Spinal cord (tissue), 10 donors: ENCODE measurements around the gene NUP153. TPM values are rescaled to one million over a fixed set of nuclear protein-coding genes. Genes with fewer than 3 reads are reported as not detected.

Experiments used
- DNase-seq, 6 donors: peaks; one replicate each; pipeline versions ENCODE4 v3.0.0 to v3.0.0-alpha.2; 2013 to 2015; ENCODE audit warnings: low spot score in 6 of 6, low read depth in 4 of 6
- H3K27ac ChIP-seq: one replicate; pipeline ENCODE4 v1.5.1; 2013; ENCODE audit warnings: low read depth, low read length, control low read depth
- H3K27me3 ChIP-seq: one replicate; pipeline ENCODE4 v1.6.1; 2013; ENCODE audit warnings: low read length; ENCODE audit not compliant: control insufficient read depth, insufficient read depth
- H3K36me3 ChIP-seq: one replicate; pipeline ENCODE4 v1.6.1; 2013; ENCODE audit warnings: low read length; ENCODE audit not compliant: control insufficient read depth, insufficient read depth
- H3K4me1 ChIP-seq: one replicate; pipeline ENCODE4 v1.6.1; 2013; ENCODE audit warnings: low read length; ENCODE audit not compliant: control insufficient read depth, insufficient read depth
- H3K4me3 ChIP-seq: one replicate; pipeline ENCODE4 v1.5.1; 2013; ENCODE audit warnings: low read depth, low read length, control low read depth
- H3K9me3 ChIP-seq: one replicate; pipeline ENCODE4 v1.6.1; 2013; ENCODE audit warnings: low read length; ENCODE audit not compliant: control insufficient read depth, insufficient read depth
- WGBS: methylation state at CpG from one replicate; pipeline ENCODE4 v1.1.5; 2013; ENCODE audit warnings: missing lambda C conversion rate; ENCODE audit not compliant: insufficient coverage; 5-methylcytosine and 5-hydroxymethylcytosine counted together
- polyA plus RNA-seq, 2 donors: library from polyadenylated mRNA; unstranded; fragments of 120-200 nt; gene quantifications; one replicate each; pipeline ENCODE4 v1.2.1, GENCODE V29; 2013; ENCODE audit not compliant: insufficient read length in 2 of 2
- total RNA-seq, 2 donors: library from RNA; depleted of rRNA in 1 of 2; stranded (reverse); fragments of 120-200 nt in 1 of 2; fragments of >200 nt in 1 of 2; gene quantifications; one replicate each; pipeline versions ENCODE4 v1.2.3 to v1.2.4, GENCODE V29; 2013 to 2014
- donor health status: healthy.

NUP153 gene
- total and polyA plus RNA-seq, 4 donors = 33.2 to 45.4 (median 37.1) TPM

DNA sequence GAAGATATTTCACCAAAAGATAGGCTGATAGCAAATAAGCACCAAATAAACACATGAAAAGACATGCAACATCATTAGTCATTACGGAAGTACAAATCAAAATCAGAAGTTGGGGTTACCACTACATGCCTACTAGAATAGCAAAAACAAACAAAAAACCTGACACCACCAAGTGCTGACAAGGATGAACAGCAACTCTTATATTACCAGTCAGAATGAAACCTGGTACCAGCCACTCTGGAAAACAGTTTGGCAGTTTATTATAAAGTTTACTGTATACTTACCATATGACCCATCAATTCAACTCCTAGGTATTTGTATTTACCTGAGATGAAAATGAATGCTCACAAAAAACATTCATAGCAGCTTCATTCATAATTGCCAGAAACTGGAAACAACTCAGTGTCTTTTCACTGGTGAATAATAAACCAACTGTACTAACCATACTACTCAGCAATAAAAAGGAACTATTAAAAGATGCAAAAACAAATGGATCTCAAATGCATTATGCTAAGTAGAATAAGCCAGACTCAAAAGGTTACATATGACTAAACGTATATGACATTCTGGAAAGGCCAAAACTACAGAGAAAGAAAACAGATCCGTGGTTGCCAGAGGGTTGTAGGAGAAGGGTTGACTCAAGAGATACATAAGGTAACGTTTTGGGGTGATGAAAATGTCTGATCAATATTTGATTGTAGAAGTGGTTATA lies 33.0 kb downstream of the NUP153 start:
- DNase-seq = no peak
- no peak overlapping the region for H3K27ac ChIP-seq
- H3K36me3 ChIP-seq = peaks cover 21% of the 10 kb centered on the region
- H3K4me1 ChIP-seq = no peaks in the 10 kb centered on the region
- WGBS = 93% methylated on average over 2 of the region's 4 CpGs
- H3K4me3 ChIP-seq = no peak overlapping the region
- H3K9me3 ChIP-seq = peaks cover 3% of the 10 kb centered on the region
- no peaks in the 10 kb centered on the region for H3K27me3 ChIP-seq

DNA sequence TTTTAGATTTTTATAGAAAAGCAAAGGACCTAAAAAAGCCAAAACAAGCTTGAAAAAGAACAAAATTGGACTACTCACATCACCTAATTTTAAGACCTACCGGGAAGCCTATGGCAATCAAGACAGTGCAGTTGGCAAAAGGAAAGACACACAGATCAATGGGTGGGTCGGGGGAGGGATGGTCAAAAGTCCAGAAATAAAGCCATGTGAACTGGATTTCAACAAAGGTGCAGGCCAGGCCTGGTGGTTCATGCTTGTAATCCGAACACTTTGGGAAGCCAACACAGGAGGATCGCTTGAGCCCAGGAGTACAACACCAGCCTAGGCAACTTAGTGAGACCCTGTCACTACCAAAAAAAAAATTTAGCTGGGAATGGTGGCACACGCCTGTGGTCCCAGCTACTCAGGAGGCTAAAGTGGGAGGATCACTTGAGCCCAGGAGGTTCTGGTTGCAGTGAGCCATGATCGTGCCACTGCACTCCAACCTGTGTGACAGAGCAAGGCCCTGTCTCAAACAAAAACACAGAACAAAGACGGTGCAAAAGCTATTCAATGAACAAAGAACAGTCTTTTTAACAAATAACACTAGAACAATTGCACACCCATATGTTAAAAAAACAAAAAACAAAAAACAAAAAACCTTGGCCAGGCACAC lies 34.5 kb downstream of the NUP153 start:
- Histone ChIP-seq H3K4me3 (no peak overlapping the region), H3K36me3 (peaks cover 33% of the 10 kb centered on the region), H3K27me3 (no peaks in the 10 kb centered on the region), H3K9me3 (peaks cover 3% of the 10 kb centered on the region), H3K4me1 (no peaks in the 10 kb centered on the region), H3K27ac (no peak overlapping the region)
- no peak for DNase-seq
- WGBS = 100% methylated on average over 4 of the region's 7 CpGs

DNA sequence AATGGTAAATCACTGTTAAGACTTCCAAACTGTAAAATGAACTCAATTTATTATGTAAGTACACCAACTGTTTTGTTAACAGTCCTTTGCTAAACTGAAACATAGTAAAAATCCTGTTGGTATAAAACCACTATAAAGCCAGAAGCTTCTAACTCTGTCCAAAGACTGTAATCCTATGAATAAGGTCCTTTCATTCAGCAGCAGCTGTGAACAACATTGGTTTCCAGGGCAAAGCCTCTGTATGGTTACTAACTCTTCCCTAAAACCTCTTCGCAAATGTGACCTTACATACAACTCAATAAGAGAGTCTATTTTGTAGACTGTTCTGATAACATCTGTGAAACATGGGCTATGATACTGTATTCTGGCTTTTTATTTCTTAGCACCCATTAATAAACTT lies 40.1 kb downstream of the NUP153 start:
- Histone ChIP-seq H3K27ac (no peak overlapping the region), H3K4me1 (peaks cover 5% of the 10 kb centered on the region), H3K9me3 (no peaks in the 10 kb centered on the region), H3K36me3 (peaks cover 22% of the 10 kb centered on the region), H3K27me3 (no peaks in the 10 kb centered on the region), H3K4me3 (no peak overlapping the region)
- WGBS = no CpG with 5 or more reads among the region's 1 CpG
- peak; percentile 10 to 57 (median 26) for DNase-seq

DNA sequence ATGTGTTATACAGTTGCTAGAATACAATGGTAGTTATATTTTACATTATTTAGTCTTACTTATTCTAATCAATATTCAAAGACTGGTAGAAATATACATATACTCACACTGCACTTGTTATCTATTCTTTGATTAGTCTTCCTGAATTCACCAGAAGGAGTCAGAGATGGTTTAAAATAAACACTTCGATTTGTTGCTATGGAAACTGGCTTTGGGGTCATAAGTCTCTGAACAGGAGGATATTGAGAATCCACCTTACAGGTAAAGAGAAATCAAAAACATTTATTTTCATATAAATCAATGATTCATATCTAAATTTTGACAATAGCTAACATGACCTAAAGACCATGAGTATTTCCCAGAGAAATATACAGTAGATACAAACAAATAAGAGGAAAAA lies 41.6 kb downstream of the NUP153 start:
- no peaks in the 10 kb centered on the region for H3K27me3 ChIP-seq
- no peaks in the 10 kb centered on the region for H3K9me3 ChIP-seq
- H3K4me1 ChIP-seq = peaks cover 5% of the 10 kb centered on the region
- H3K36me3 ChIP-seq = peaks cover 27% of the 10 kb centered on the region
- DNase-seq = peak in 1 of 6 donors; percentile 10
- no CpG with 5 or more reads among the region's 1 CpG for WGBS
- H3K4me3 ChIP-seq = no peak overlapping the region
- H3K27ac ChIP-seq = no peak overlapping the region

DNA sequence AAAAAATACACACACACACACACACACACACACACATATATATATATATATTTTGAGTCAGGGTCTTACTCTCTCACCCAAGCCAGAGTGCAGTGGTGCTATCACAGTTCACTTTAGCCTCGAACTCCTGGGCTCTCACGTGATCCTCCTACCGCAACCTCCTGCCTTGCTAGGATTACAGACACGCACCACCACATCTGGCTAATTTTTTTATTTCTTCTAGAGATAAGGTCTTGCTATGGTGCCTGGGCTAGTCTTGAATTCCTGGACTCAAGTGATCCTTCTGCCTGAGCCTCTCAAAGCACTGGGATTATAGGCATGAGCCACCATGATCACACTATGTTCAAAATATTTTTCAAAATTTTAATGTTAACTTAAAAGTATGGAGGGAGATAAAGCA lies 43.5 kb downstream of the NUP153 start:
- no peaks in the 10 kb centered on the region for H3K9me3 ChIP-seq
- 92% methylated on average over 2 of the region's 4 CpGs for WGBS
- peaks cover 5% of the 10 kb centered on the region for H3K4me1 ChIP-seq
- no peak overlapping the region for H3K27ac ChIP-seq
- H3K36me3 ChIP-seq = peaks cover 23% of the 10 kb centered on the region
- no peak overlapping the region for H3K4me3 ChIP-seq
- DNase-seq = no peak
- H3K27me3 ChIP-seq = no peaks in the 10 kb centered on the region

DNA sequence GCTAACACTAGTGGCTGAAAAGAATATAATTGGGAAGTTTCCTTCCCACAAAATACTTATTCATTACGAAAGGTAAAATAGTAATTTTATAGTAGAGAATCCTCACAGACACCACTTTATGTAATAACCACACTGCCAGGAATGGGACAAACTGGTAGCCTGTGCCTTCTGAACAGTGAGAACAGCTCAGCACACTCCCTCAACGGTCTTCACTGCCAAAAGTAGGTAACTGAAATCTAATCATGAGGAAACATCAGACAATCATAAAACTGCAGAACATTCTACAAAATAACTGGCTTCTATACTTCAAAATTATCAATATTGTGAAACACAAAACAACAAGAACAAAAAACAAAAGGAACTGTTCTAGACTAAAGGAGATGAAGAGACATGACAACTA lies 44.1 kb downstream of the NUP153 start:
- H3K27me3 ChIP-seq = no peaks in the 10 kb centered on the region
- WGBS = no CpG with 5 or more reads among the region's 2 CpGs
- no peak overlapping the region for H3K27ac ChIP-seq

DNA sequence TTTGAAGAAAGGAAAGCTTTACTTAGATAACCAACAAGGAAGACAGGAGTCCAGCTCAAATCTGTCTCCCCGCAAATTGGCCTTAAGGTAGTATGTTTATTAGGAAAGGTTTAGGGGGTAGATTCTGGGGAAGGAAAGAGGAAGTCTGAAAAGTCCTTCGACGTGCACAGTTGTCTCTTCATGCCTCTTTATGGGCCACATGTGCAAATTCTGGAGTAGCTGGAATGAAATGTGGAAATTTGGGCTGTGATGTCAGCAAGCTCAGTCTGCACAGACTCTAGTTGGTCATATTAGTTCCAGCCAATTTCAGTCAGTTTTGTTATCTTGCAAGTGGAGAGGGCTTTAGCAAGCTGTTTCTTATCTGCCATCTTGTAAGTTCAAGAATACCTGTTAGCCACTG lies 50.1 kb downstream of the NUP153 start:
- Histone ChIP-seq H3K9me3 (no peaks in the 10 kb centered on the region), H3K36me3 (peaks cover 20% of the 10 kb centered on the region), H3K4me1 (no peaks in the 10 kb centered on the region), H3K4me3 (no peak overlapping the region), H3K27ac (no peak overlapping the region), H3K27me3 (no peaks in the 10 kb centered on the region)
- WGBS = 86% methylated on average over 2 of the region's 3 CpGs
- DNase-seq = no peak

More for the DNA sequence above, 44.1 kb downstream of the NUP153 start:
- Histone ChIP-seq H3K36me3 (peaks cover 22% of the 10 kb centered on the region), H3K4me3 (no peak overlapping the region), H3K9me3 (no peaks in the 10 kb centered on the region), H3K4me1 (peaks cover 5% of the 10 kb centered on the region)
- DNase-seq = no peak

DNA sequence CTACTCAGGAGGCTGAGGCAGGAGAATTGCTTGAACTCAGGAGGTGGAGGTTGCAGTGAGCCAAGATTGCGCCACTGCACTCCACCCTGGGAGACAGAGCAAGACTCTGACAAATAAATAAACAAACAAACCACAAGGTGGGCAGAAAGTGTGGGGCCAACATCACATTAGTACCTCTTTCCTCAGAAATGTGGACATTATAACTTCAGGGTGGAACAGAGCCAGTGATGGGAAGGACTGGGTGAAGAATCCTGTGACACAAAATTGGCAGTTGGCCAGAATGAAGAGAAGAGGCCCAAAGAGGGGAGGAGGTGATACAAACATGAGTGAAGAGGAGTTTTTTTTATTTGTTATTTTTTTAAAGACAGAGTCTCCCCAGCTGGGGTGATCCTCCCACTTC lies 50.6 kb downstream of the NUP153 start:
- peak in 1 of 6 donors; percentile 6 for DNase-seq
- Histone ChIP-seq H3K4me3 (no peak overlapping the region), H3K4me1 (no peaks in the 10 kb centered on the region), H3K9me3 (no peaks in the 10 kb centered on the region), H3K27ac (no peak overlapping the region), H3K36me3 (peaks cover 17% of the 10 kb centered on the region), H3K27me3 (no peaks in the 10 kb centered on the region)
- 100% methylated on average over 1 of the region's 1 CpG for WGBS

DNA sequence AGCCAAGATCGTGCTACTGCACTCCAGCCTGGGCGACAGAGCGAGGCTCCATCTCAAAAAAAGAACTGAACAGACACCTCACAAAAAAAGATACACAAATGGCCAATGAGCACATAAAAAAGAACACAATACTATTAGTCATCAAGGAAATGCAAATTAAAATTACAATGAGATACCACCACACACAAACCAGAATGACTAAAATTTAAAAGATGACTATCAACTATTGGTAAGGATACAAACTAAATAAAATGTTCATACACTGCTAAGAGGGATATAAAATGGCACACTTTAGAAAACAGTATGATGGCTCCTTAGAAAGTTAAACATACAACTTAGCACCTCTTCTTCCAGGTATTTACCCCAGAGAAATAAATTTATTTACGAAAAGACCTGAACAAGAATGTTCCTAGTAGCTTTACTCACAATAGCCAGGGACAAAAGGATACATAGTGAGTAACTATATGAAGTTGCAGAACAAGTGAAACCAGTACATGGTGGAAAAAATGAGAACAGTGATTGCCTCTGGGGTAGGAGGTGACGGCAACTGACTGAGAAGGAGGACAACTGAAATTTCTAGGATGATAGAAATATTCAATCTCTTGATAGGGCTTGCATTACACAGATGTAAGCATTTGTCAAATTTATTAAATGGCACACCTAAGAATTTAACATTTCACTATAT lies 53.4 kb downstream of the NUP153 start:
- H3K27me3 ChIP-seq = no peaks in the 10 kb centered on the region
- WGBS = 100% methylated on average over 1 of the region's 5 CpGs

More for the DNA sequence above, 53.4 kb downstream of the NUP153 start:
- DNase-seq = no peak
- Histone ChIP-seq H3K9me3 (no peaks in the 10 kb centered on the region), H3K27ac (no peak overlapping the region), H3K4me3 (no peak overlapping the region), H3K4me1 (no peaks in the 10 kb centered on the region), H3K36me3 (peaks cover 20% of the 10 kb centered on the region)
